HT1080 (cell line): ENCODE measurements around the gene LANCL2. TPM values are rescaled to one million over a fixed set of nuclear protein-coding genes. Genes with fewer than 3 reads are reported as not detected.
"Not testable (repeated sequence)": the region's sequence is repeated elsewhere in the genome, so short reads cannot be mapped to it uniquely, and the experiment has no call there.

Experiments
- DNase-seq: peaks from one replicate; pipeline ENCODE4 v3.0.0-alpha.2; 2015; ENCODE audit warnings: low read depth
- total RNA-seq: library from RNA; depleted of rRNA; stranded (reverse); fragments of >200 nt; shearing (Covaris generic); gene quantifications from 2 replicates; pipeline ENCODE4 v1.2.3, GENCODE V29; 2014; rRNA removed

Gene LANCL2
- total RNA-seq, 1 experiment from 2014 or later = 28.6 TPM

DNA sequence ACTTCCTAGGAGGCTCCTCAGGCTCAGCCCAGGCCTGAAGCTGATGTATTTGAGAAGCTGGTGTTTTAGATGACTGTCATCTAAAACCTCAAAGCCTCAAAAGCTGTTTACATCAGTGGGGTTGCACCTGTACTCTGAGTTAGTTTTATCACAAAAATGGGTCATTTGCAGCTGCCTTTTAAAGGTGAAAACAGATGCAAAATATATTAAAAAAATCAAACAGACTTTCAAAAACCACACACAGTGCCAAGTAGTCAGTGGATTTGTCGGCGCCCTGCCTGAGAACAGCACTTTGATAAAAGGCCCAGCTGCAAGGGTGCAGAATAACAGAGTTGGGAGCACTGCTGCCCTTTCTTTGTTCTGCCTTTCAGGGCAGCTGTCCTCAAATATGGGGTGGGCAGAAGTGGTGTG lies 104.1 kb downstream of the LANCL2 start:
- no peak for DNase-seq

DNA sequence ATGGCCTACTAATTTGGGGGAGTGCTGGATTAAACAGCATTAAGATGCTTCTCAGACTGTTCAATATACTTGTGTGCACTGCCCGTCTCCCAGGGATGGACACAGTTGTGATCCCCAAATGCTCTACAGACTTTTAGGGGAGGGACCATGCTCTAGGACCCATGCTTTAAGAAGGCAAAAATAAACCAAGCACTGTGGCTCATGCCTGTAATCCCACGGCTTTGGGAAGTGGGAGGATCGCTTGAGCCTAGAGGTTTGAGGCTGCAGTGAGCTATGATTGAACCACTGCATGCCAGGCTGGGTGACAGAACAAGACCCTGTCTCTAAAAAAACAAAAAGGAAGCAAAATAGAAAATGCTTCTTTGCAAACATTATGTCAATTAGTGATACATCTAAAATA lies 104.6 kb downstream of the LANCL2 start:
- DNase-seq = no peak

DNA sequence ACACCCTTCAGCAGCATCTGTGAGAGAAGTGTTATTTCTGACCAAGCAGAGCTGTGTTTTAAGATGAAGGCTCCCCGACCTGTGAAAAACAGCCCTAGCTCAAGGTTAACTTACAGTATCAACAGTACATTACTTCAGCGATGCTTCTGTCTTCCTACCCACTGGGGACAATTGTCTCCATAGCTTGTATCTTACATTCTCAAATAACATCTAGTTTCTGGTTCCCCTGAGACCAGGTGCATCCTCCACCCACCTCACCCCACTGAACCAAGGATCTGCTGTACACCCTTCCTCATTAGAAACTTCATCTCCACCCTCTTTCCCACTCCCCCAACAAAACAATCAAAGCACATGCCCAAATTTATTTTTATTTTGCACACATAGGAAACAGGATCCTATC lies 105.1 kb downstream of the LANCL2 start:
- no peak for DNase-seq

DNA sequence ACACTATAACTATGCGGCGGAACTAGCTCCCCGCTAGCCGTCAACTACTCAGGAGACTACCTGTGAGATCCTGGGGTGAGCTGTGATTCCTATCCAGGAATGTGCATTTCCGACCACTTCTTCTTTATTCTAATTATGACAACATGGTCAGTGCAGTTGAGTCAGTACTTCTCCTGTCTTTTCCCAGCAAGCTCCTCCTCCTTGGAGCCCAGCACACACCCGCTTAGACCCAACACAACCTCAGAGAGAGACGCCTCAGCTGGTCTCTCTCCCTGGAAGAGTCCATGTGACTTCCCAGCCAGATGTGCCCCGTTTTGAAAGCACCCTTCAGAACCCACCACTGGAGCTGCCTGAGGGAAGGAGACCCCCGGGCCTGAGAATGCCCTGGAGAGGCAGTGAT lies 106.5 kb downstream of the LANCL2 start:
- not testable (repeated sequence) for DNase-seq

DNA sequence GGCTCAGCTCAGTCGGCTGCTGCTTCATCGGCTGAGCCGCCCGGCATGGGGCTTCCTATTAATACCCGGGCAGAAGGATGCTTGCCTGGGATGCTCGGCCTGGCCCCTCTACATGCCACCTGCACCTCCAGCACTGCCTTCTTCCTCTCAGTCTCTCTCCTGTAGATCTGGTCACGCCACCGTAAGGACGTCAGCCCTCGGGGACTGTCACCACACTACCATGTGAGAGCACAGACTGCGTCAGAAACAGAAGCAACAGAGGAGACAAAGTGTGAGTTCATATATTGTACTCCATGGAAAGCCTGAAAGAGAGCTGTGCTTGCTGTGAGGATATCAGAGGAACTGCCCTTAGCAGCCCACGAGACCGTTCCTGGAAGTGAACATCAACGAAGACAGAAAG lies 107.3 kb downstream of the LANCL2 start:
- DNase-seq = not testable (repeated sequence)

DNA sequence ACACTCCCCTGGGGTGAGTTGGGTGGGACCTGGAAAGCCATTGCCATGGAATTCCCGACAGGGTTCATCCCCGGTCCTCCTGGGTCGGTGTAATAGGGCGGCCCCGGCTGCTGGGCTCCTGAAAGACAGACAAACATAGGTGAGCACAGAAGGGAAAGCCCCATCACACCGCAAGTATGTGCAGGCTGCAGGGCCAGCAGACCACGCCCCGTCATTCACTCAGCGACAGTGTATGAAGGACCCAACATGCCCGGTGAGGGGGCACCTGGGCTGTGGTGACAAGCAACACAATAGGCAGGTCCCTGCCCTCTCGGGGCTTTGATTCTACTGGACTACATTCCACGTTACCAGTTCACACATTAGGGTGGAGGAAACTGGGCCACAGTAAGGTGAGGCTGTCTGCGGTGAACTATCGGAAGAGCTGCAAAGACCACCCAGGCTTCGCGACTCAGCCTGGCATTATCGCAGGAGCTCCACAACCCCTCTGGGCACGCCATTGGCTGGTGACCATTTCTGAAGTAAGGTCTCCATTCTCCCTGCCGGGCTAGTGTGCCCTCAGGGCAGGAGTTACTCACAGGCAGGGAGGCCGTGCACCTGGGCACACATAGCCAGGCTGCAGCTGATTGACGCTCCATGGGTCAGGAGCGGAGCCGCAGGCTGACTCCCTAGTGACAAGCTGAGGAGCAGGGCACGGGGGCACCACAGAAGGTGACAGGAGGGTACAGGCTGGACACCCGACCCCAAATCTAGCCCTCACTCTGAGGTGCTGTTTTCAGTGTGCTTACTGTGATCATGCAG lies 108.0 kb downstream of the LANCL2 start:
- DNase-seq = no peak

DNA sequence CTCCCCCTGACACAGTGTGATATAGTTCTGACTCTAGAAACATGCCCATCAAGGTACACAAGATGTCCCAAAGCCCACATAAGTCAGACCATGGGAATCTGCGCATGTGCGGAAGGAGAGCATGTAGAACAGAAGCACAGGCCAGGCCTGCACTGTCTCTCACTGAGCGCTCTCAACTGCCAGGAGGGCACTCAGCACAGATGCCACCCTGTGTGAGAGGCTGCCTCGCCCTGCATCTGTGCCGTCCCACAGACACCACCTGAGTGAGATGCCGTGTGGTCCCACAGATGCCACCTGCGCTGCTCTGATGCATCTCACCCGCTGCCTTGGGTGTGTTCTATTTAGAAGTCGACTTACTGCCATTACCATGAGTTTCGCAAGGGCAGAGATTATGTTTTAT lies 108.8 kb downstream of the LANCL2 start:
- no peak for DNase-seq

DNA sequence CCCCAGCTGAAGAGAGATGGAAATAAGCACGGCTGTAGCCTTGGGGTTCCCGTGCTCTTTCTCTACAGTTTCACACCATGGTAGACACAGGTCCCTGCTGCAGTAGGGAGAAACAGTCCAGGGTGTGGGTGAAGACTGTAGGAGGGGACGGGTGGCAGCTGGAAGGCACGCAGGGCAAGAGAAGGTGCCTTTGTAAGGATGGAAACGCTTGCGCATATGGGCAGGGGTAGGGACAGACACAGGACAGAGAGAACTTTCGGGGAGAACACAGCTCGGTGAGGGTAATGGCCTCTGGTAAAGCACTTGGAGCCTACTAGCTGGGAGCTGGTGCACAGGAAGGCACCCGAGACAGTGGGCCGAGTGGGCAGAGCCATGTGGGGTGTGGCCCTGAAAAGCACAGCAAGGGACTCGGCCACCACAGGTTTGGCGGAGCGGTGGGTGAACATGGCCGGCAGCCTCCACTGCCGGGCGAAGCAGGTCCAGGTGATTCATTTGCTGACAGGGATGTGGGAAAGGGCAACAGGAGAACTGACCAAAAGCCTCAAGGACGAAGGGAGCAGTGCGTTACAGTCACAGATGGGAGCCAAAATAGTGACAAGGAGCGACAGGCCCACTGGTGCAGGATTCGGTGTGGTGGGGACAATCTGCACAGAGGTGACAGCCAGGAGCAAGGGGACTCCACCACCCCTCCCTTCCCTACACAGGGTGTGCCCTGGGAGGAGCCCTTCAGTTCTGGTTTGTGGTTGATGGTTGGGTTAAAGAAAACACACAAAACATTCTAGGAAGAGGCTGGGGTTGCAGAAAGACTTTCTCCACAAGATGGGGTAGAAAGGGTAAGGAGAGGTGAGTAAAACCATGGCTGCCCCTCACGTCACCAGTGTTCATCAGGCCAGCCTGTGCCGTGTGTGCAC lies 110.1 kb downstream of the LANCL2 start:
- DNase-seq = no peak

DNA sequence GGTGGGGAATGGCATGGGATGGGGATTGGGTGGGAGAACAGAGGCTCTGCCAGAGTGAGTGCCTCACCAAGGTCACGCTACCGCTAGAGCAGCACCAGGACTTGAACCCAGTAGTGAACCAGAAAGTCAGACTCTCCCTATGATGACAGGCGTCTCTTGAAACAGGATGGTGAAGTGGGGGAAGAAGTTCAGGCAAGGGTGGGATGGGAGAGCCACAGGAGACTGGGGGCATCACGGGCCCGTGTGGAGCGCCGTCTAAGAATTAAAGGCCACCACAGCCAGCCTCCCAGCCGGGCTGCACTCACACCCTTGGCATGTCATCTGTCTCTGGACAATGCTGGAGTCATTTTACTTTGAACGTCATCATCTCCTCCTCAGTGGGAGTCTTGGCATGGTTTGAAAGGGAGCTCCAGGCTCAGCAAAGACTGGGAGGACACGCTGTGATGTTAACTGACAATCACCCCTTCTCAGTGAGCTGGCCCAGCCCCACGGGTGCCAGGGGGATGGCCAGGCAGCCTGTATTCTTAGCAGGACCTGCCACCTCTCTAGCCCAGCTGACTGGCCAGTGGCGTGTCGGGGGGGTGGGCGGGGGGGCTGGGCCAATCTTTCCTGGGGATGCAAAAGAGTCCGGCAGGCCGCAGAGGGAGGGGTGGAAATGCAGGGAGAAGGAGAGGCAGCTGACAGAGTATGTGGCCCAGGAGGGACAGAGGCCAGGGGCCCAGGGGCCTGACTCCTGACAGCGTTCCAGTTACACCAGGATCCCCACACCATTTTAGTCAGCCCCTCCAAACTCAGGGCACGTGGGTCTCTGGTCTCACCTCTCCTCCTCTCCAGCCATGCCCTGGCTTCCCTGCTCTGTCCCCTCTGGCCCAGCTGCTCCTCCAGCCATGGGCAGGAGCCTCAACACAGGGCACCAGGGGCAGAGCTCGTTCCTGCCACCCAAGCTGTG lies 111.0 kb downstream of the LANCL2 start:
- DNase-seq = no peak

DNA sequence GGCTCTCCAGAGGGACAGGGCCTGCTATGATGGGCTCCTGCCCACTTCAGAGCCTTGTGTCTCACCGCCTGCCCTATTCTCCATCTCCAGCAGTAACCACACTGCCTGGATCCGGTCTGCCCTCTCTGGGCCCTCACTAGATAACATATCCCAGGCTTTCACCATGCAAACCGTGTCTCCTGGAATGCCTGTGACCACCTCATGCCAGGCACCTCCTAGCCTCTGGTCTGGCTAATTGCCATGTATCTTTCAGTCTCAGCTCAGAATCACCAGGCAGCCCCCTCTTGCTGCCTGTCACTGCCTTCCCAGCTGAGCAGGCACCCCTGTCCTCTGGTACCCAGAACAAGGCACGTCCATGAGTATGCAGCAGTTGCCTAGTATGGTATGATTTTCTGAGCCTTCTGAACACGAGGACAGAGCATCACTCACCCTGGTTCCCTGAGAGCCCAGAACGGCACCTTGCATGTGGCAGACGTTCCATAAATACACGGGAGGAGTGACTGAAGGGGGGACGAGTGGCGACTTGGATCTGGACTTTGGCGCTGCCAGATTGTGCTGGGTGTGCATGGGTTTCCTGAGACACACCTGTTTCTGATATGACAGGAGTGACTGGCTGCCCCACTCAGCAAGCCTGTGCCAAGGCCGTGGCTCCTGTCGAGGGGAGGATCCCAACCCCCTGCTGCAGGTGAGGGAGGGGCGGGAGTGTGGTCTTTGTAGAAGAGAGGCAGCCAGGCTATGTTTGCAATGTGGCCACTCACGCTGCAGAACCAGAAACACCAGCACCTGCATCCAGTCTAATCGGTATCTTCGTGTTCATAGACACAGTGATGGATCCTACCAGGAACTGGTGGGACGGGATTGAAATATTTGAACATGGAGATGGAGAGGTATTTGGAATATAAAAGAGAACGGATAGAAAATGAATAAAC lies 112.0 kb downstream of the LANCL2 start:
- no peak for DNase-seq

DNA sequence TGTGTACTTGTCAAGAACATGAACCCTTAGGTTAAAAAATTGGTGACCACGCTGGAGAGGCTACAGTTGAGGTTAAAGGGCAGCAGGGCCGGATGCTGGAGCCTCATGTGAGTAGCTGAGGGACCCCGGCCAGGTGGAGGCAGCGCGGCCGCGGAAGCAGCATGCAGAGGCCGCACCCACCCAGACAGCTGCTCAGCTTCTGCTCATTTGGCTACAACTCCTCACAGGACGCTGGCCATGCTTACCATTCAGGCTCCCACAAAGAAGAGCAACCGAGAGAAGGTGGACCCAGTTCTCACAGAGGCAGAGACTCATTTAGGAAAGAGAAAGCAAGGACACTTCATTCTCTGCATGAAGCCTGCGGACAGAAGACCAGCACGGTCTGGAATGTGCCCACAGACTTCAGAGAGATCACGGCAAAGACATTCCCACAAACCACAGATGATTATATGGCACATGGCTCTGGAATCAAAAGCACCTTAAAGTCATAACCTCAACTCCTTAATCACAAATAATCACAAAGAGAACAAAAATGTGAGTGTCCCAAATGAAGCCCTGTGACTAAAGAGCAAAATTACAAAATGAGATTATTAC lies 112.7 kb downstream of the LANCL2 start:
- peak; percentile 85 for DNase-seq

DNA sequence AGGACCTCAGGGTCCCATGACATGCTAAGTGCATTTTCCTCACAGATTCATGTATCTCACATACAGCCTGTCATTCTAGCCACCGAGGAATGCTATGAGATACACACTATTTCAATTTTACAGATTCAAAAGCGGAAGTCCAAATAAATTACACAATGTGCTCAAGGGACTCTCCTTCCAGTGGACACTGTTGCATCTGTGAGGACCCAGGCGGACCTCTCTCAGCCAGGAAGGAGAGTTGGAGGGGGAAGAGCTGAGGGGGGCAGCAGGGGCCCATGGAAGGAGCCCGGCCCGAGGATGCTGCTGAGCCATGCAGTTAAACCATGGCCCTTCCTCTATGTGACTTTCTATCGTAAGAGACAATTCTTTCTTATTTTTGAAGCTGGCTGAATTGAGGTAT lies 113.6 kb downstream of the LANCL2 start:
- no peak for DNase-seq

DNA sequence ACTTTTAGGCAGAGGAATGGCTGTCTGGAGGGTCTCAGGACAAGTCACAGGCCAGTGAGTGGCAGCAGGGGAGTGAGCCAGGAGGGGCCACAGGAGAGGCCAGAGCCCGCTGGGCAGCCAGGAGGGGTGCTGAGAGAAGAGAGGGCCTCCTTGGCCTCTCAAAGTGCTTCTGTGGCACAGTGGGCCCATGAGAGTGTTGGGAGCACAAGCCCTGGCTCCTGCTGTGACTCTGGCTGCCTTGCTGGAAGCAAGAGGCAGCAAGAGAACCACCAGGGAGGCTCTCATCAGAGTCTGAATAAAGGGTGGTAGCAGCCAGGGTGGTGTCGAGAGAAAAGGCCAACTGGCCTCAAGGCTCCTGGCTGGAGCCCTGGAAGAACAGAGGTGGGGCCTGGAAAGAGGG lies 116.0 kb downstream of the LANCL2 start:
- DNase-seq = no peak

DNA sequence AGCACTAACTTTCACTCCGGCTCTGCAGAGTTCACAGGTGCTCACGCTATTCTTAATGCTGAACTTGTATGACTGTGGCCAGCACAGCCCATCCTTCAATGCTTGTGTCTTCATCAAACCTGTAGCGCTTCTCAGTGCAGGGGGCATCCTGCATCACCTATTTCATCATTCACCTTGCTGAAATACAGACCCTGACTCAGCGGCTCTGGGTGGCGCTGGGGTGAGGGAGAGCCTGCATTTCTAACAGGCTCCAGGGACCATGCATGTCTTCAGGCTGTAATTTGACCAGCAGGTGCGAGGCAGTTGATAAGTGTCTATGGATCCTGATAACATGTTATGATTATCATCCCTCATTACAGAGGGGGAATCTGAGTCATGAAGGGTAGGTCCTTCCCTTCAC lies 117.9 kb downstream of the LANCL2 start:
- no peak for DNase-seq

Other genes starting within 250 kb of the LANCL2 start
- 83.0 and 100 TPM in 2 replicates for gene VOPP1, start 207.2 kb downstream of the LANCL2 start, total RNA-seq